GM21447 (cell line): Measurements from ENCODE around the gene STAC.
A peak's percentile ranks its signal among the peaks of the same experiment; 100 is the strongest.

Source experiments
- ATAC-seq: cut with Tn5 transposase; IDR thresholded peaks from one replicate; pipeline ENCODE4 v1.9.1; 2021; ENCODE audit not compliant: unreplicated experiment

STAC gene

DNA sequence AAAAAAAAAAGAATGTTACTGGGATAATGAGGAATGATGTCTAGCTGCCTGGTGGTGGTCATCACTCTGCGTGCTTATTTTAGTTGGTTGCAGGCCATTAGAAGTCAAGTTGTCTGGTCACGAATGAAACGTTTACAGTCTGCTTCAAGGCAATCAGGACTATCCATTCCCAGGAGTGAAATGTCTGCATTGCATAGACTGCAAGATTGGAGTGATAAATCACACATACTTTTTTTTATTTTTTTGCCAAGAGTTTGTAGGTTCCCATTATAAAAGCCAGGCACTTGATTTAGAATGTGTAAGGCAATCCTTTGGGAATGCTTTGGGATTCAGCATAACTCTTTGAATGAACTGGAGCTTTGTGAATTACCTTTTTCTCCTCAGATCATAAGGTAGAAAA lies 132.3 kb downstream of the STAC start:
- no peak for ATAC-seq

DNA sequence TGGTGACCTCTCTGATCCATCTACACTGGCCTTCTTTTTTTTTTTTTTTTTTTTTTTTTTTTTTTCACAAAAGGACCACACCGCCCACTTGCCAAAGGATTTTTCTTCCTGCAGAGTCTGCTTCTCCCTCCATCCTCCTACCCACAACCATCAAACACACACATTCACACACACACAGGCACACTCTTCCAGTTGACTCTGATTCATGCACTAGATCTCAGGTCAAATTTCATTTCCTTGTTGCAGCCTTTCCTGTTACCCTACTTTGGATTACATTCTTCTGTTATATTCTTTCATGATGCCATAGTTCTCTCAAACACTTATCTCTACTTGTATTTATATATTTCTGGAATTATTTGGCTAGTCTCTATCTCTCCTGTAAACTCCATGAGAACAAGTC lies 133.9 kb downstream of the STAC start:
- ATAC-seq = no peak

DNA sequence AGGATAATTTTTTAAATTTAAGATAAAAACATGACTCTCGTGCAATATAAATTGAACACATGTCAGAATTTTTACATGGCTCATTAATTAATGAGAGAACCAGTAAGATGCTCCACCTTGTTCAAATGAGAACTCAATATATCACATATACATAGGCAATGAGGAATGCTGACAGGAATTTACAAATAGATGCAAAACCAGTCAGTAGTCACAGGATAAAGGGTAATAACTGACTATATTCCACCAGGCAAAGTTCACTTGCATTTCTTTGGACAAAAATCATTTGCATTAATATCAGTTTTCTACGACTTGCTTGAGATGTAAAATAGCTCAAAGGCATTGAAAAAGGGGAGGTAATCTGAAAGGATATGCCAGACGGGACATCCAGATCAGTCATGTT lies 139.4 kb downstream of the STAC start:
- ATAC-seq = no peak

DNA sequence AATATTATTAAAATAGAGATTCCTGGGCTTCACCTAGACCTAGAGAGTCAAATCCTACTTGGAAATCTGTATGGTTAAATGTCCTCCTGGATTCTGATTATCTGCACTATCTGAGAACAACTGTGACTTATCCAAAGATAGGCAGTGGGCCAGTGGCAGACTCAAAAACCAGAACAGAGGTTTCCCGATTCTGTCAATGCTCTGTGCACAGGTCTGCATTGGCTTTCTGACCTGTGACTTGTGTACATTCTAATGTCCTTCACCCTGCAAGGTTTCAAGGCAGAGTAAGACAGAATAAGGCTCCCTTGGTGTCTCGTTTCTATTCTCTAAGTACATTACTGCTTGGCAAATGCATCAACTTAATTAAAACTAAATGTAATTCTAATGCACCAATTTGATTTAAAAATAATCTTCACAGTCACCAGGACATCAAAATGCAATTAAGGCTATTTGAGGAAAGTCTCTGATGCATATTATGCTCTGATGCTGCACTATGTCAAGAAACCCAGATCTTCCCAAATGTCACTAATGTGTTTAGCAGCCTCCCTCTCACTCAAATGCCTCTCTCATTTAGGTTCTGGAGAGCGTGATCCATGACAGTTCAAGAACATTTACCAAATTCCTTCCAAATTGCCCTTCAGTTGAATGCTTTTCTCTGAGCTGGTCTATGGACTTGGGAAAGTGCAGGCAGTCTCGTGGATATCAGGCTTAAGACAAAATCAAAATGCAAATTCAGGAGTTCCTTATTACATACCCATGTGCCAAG lies 140.1 kb downstream of the STAC start:
- no peak for ATAC-seq

- ATAC-seq = no peak
Observed at GRCh38 chr3:36521007-36521379, 140.7 kb downstream of the STAC start.

GRCh38 chr3:36524560-36524959 lies 144.3 kb downstream of the STAC start:
- no peak for ATAC-seq

- ATAC-seq = no peak
Observed at GRCh38 chr3:36525115-36525801, 145.0 kb downstream of the STAC start.

- no peak for ATAC-seq
Observed at GRCh38 chr3:36538136-36538749, 157.9 kb downstream of the STAC start.

- no peak for ATAC-seq
Observed at GRCh38 chr3:36540888-36541518, 160.7 kb downstream of the STAC start.

DNA sequence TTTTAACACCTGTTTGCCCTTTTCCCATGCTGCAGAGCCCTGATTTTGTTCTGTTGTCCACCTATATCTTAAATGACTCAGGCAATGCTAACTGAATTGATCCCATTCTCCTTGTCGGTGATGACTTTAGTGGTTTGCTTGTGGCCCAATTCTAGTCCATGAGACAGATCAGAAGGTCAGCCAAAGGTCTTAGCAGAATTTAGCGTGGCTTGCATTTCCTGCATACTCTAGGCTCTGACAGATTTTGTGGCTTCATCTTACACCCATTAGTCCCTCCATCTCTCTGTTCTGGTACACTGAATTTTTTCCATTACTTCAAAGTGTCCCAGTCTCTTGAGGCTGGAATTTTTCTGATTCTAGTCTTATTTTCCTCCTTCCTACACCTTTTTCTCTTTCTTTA lies 161.9 kb downstream of the STAC start:
- ATAC-seq = no peak

DNA sequence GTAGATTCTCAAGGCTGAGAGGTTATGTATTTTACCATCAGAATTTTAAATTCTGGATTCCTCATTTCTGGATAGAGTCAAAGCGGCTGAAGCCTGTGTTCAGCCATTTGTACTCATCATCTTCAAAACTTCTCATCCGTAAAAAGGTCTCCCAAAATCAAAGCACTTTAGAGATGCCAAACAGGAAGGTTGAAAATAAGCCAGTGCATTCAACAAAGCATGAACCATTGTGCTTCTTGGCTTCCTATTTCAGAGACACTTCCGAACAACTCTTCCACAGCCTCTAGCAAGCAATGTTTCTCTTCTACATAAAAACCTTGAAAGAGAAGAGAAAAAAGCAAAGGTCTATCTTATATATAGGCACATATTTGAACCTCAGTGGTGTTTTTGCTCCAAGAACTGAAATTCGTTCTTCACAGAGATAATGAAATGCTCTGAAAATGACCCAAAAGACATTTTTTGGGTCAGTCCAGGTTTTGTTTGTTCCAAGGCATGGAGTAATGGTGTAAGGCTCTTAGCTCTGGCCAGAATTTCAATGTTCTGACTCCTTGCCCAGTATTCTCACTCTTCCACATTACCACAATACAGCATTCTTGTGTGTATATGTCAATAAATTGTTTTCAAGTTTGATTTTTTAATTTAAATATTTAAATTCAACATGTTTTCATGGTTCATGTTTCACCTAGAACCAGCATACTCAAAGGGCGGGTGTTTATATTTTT lies 163.1 kb downstream of the STAC start:
- no peak for ATAC-seq

- no peak for ATAC-seq
Observed at GRCh38 chr3:36546226-36546625, 165.9 kb downstream of the STAC start.

DNA sequence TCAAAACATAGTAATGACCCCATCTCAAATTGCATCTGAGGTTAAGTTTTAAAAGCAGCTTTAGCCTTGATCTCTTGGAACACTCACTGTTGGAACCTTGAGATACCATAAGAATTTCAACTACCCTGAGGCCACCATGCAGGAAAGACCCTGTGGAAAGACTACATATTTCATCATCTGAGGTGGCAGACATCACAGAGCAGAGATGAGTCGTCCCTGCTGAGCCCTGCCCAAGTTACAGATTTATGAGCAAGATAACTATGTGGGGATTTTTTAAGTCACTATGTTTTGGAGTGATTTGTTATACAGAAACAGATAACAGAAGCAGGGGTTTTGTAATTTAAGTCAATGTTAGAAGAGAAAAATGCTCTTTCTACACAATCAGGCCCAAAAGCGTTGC lies 168.4 kb downstream of the STAC start:
- ATAC-seq = no peak

DNA sequence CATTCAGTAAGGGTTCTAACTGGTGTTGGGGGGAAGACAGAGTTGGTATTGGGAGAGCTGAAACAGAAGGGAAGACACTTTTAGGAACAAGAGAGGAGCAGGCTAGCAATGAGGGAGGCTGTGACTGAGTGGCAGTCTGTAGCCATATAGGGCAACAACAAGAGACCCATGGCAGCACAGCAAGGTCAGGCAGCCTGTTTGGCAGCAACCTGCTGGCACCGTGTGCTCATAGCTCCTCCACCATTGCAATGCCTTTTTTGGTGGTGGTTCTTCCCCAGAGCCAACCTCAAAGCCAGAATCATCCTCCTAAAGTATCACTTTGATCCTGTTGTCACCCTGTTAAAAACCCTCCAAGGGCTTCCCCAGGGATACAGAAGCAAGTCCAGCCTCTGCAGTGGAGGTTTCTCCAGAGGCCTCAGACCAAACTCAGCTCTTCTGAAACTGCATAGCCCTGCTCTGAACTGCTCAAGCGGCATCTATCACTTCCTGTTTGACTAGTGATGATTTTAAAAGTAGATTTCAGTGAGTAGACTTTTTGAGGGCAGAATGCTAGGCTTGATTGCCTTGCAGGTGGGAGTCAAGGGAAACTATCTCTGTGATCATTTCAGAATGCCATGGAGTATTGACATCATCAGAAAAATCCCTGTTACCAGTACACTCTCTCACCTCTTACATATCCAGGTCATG lies 176.9 kb downstream of the STAC start:
- ATAC-seq = peak; percentile 72

DNA sequence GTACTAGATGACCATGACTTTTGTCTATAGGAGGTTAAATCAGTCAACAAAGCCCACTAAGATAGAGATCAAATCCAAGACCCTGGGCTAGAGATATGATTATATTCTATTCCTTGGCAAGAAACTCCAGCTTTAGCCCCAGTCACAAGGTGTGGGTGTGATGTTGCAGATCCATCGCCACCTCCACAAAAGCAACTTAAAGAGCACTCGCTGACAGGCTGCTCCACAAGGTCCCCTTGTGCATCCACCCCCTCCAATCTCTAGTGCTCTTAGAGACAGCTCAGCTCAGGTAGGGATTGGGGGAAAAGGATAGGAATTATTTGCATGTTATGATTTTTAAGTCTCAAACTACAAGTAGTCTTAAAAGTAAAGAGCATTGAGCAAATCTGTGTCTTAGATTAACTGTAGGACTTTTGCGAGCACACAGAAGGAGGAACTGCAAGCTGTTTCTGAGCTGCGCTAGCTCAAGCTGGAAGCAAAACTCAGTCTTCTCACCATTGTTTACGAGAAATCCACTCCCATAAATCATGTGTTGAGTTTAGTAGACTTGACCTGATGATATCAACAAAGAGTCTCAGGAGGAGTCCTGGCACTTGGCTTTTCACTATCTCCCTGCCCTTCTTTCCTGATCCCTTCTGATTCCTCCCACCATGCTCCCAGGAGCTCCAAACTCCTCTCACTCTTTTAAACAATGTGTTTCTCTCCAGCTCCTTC lies 177.6 kb downstream of the STAC start:
- peak; percentile 12 for ATAC-seq

DNA sequence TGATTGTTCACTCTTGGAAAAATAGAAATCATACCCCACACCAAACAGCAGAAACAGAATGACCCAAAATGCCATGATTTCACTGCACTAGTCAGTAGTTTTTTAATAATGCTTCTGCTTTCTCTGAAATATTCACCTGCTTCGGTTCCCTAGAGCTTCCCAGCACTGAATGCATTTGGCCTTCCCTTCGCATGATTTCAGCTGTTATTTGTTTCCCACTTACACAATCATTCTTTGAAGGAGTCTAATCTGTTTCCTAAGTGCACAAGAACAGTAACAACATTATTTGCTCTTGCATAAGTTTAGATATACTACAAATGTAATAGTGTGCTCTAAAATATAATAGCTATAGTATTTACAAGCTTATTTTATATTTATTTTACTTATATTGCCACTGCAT lies 178.7 kb downstream of the STAC start:
- ATAC-seq = no peak

DNA sequence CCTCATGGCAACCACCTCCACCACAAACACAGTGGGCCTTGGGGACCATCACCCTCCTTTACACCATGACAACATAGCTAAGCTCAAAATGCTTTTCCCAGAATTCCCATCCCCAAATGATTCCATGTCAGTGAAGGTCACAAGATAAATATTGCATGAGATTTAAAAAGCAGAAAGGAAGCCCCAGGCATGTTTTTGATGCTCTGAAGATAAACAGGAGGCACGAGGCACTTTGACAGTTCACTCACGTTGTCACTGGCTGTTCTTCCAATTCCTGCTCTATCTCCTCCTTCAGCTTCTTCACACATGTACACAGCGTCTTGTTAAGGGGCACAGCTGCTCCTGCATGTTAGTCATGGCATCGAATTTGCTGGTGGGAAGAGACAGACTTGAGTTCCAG lies 180.4 kb downstream of the STAC start:
- no peak for ATAC-seq

- ATAC-seq = no peak
Observed at GRCh38 chr3:36561601-36562000, 181.3 kb downstream of the STAC start.

DNA sequence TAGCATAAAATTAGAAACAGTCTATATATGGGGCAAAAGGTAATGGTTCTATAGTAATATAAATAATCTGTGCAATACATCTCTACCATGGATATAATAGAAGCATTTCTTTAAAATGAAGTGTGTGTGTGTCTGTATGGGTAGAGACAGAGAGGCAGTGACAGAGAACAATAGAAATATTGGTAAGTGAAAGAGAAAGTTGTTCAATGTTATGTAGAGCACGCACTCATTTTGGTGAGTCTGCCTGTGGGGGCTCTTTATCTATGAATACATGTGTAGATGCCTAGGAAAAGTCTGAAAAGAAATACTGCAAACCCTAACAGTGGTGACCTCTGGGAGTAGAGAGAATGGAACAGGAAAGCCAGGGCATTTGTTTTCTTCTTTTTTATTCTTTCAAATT lies 182.6 kb downstream of the STAC start:
- ATAC-seq = no peak

DNA sequence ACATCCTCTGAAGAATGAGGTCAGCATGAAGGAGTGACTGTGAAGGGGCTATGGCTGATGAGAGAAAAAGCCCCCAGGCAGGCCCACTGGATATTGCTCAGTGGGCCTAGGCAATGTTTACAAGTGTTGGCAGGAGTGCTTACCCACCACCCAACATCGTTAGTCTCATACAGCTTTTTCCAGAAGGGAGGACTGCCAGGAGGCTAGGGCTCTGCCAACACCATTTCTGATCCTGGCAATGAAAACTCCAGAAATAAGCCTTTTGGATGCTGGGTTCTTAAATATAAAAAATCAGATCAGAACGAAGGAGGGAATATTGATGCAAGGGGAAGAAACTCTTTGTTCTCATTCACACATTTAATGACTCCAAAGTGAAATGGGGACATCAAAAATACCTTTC lies 194.9 kb downstream of the STAC start:
- no peak for ATAC-seq
